GM18526 (cell line): ENCODE results near the gene LRRC18.

ENCODE experiments used
- POLR2A ChIP-seq: IDR thresholded peaks from 3 replicates; pipeline ENCODE4 v1.6.1; 2011; ENCODE audit not compliant: insufficient read length; ENCODE audit errors: extremely low read depth

Gene LRRC18

GRCh38 chr10:48937796-48938195, 1.8 kb downstream of the LRRC18 start:
- no peak for TF ChIP-seq POLR2A

GRCh38 chr10:48935577-48935976, 4.1 kb downstream of the LRRC18 start:
- no peak for TF ChIP-seq POLR2A

GRCh38 chr10:48934672-48935501, 4.8 kb downstream of the LRRC18 start:
- no peak for TF ChIP-seq POLR2A

- no peak for TF ChIP-seq POLR2A
Observed at GRCh38 chr10:48932831-48933664, 6.6 kb downstream of the LRRC18 start.

GRCh38 chr10:48931188-48931587, 8.5 kb downstream of the LRRC18 start:
- no peak for TF ChIP-seq POLR2A

- no peak for TF ChIP-seq POLR2A
Observed at GRCh38 chr10:48929413-48929990, 10.1 kb downstream of the LRRC18 start.

- no peak for TF ChIP-seq POLR2A
Observed at GRCh38 chr10:48926764-48927540, 12.7 kb downstream of the LRRC18 start.

GRCh38 chr10:48926255-48926654, 13.4 kb downstream of the LRRC18 start:
- TF ChIP-seq POLR2A, result no peak

- no peak for TF ChIP-seq POLR2A
Observed at GRCh38 chr10:48924988-48925387, 14.7 kb downstream of the LRRC18 start.

- no peak for TF ChIP-seq POLR2A
Observed at GRCh38 chr10:48923748-48924147, 15.9 kb downstream of the LRRC18 start.

GRCh38 chr10:48913674-48914073, 26.0 kb downstream of the LRRC18 start:
- no peak for TF ChIP-seq POLR2A

GRCh38 chr10:48910548-48910947, 29.1 kb downstream of the LRRC18 start:
- TF ChIP-seq POLR2A, result no peak

- TF ChIP-seq POLR2A, result no peak
Observed at GRCh38 chr10:48907730-48908129, 31.9 kb downstream of the LRRC18 start.

- TF ChIP-seq POLR2A, result no peak
Observed at GRCh38 chr10:48906841-48907240, 32.8 kb downstream of the LRRC18 start.

- no peak for TF ChIP-seq POLR2A
Observed at GRCh38 chr10:48905311-48905710, 34.3 kb downstream of the LRRC18 start.
